Coronary artery (tissue), 2 donors: ENCODE results near the gene DOCK3.

Experiments
- DNase-seq: peaks from one replicate; pipeline ENCODE4 v3.0.0-alpha.2; 2017; ENCODE audit warnings: low spot score
- H3K27ac ChIP-seq, 2 donors: fragments of 200-600 bp; sonication (generic); one replicate each; pipeline ENCODE4 v1.5.1; 2016 to 2019
- H3K4me3 ChIP-seq: fragments of 200-600 bp; sonication (generic); 2 replicates; pipeline ENCODE4 v1.5.1; 2016; ENCODE audit warnings: mild to moderate bottlenecking, moderate library complexity
- TF ChIP-seq, protein P1 (sequence below): fragments of 200-600 bp; sonication (generic); IDR thresholded peaks from one replicate; pipeline ENCODE4 v1.5.1; 2019; ENCODE audit warnings: antibody characterized with exemption

The DOCK3 gene

DNA sequence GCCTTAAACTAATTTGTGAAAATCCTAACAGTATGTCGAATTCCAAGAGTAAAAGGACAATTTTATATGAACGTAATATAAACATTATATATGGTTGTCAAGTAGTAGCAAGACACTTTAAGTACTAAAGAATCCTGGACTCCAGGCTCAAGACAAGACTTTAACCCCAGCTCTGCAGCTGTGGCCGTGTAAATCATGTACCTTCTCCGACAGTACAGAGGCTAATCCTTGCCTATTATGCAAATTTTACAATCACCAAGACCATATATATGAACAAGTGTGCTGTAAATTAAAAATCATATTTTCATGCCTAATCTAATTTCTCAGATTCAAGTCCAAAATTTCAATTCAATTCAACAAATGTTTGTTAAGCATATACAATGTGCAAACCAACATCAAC, 752.2 kb downstream of the DOCK3 start:
- DNase-seq, result no peak
- Histone ChIP-seq H3K4me3 (no peak overlapping the region), H3K27ac (no peak overlapping the region)
- TF ChIP-seq, protein P1, sequence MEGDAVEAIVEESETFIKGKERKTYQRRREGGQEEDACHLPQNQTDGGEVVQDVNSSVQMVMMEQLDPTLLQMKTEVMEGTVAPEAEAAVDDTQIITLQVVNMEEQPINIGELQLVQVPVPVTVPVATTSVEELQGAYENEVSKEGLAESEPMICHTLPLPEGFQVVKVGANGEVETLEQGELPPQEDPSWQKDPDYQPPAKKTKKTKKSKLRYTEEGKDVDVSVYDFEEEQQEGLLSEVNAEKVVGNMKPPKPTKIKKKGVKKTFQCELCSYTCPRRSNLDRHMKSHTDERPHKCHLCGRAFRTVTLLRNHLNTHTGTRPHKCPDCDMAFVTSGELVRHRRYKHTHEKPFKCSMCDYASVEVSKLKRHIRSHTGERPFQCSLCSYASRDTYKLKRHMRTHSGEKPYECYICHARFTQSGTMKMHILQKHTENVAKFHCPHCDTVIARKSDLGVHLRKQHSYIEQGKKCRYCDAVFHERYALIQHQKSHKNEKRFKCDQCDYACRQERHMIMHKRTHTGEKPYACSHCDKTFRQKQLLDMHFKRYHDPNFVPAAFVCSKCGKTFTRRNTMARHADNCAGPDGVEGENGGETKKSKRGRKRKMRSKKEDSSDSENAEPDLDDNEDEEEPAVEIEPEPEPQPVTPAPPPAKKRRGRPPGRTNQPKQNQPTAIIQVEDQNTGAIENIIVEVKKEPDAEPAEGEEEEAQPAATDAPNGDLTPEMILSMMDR, result no peak

- Histone ChIP-seq H3K4me3 (no peak overlapping the region), H3K27ac (no peak overlapping the region)
- TF ChIP-seq, protein P1, result no peak
- DNase-seq, result no peak
Measured at GRCh38 chr3:51429138-51429537, 754.4 kb downstream of the DOCK3 start.
